CD4-positive, alpha-beta memory T cell (primary cell): ENCODE data around the gene LTBP3. TPM values are rescaled to one million over a fixed set of nuclear protein-coding genes. Genes with fewer than 3 reads are reported as not detected.
A peak's percentile ranks its signal among the peaks of the same experiment; 100 is the strongest.

ENCODE experiments used
- CTCF ChIA-PET: fragments of 350-600 bp; sonication (Branson Sonifier 250); formaldehyde crosslinking; loops from one replicate; lab custom pipeline; 2021; ENCODE audit warnings: inconsistent platforms; ENCODE audit not compliant: partially characterized antibody; lab: Charles Lee
- POLR2A ChIA-PET: fragments of 350-600 bp; sonication (Branson Sonifier 250); formaldehyde crosslinking; loops from one replicate; lab custom pipeline; 2021; ENCODE audit not compliant: partially characterized antibody; lab: Charles Lee
- DNase-seq, 5 donors: peaks; one replicate each; pipeline versions ENCODE4 v3.0.0 to v3.0.0-alpha.2; 2020 to 2022; ENCODE audit warnings: mixed read lengths in 1 of 5
- H3K27ac ChIP-seq: one replicate; pipeline ENCODE4 v1.7.0; 2013; ENCODE audit warnings: low read depth, low read length
- H3K27me3 ChIP-seq: 2 replicates; pipeline ENCODE4 v1.7.0; 2013; ENCODE audit warnings: mild to moderate bottlenecking, low read length, moderate library complexity; ENCODE audit not compliant: insufficient read depth
- H3K36me3 ChIP-seq: 2 replicates; pipeline ENCODE4 v1.7.0; 2013; ENCODE audit warnings: mild to moderate bottlenecking, low read length, moderate library complexity; ENCODE audit not compliant: insufficient read depth
- H3K4me1 ChIP-seq: 2 replicates; pipeline ENCODE4 v1.7.0; 2013; ENCODE audit warnings: mild to moderate bottlenecking, low read length, moderate library complexity; ENCODE audit not compliant: insufficient read depth
- H3K4me3 ChIP-seq, 2 donors: one replicate each; pipeline ENCODE4 v1.7.0; 2013; ENCODE audit warnings: low read length in 2 of 2, mild to moderate bottlenecking in 1 of 2
- H3K9me3 ChIP-seq, 2 donors: one replicate each; pipeline ENCODE4 v1.7.0; 2013; ENCODE audit warnings: low read length in 2 of 2, control low read depth in 1 of 2; ENCODE audit not compliant: control insufficient read depth in 1 of 2
- H3K27ac Mint-ChIP-seq, 7 donors: one replicate each; pipeline ENCODE4 v1.8.0; 2020 to 2021; ENCODE audit warnings: mixed read lengths in 7 of 7, mild to moderate bottlenecking in 6 of 7, inconsistent platforms in 3 of 7, moderate library complexity in 3 of 7
- H3K27me3 Mint-ChIP-seq, 2 donors: one replicate each; pipeline ENCODE4 v1.8.0; 2020 to 2021; ENCODE audit warnings: mixed read lengths in 2 of 2
- H3K36me3 Mint-ChIP-seq, 2 donors: one replicate each; pipeline ENCODE4 v1.8.0; 2020 to 2021; ENCODE audit warnings: mixed read lengths in 2 of 2, inconsistent platforms in 1 of 2, mild to moderate bottlenecking in 1 of 2
- H3K4me1 Mint-ChIP-seq, 4 donors: one replicate each; pipeline ENCODE4 v1.8.0; 2020 to 2021; ENCODE audit warnings: mixed read lengths in 4 of 4, mild to moderate bottlenecking in 1 of 4
- H3K4me3 Mint-ChIP-seq, 8 donors: one replicate each; pipeline ENCODE4 v1.8.0; 2020 to 2021; ENCODE audit warnings: mixed read lengths in 8 of 8, mild to moderate bottlenecking in 7 of 8, moderate library complexity in 6 of 8, inconsistent platforms in 3 of 8
- H3K9me3 Mint-ChIP-seq, 8 donors: one replicate each; pipeline ENCODE4 v1.8.0; 2020 to 2021; ENCODE audit warnings: mixed read lengths in 8 of 8, mild to moderate bottlenecking in 5 of 8, inconsistent platforms in 3 of 8, moderate library complexity in 1 of 8
- intact Hi-C: fragments of 100-400 bp; cut with micrococcal nuclease; formaldehyde crosslinking; loops from one replicate; pipeline ENCODE4 v1.15.1; 2023
- polyA plus RNA-seq, 2 donors: library from polyadenylated mRNA; unstranded; fragments of 300-500 nt; fragmentation: Illumina TruSeq; gene quantifications; one replicate each; pipeline ENCODE4 v1.2.3, GENCODE V29; 2021
- total RNA-seq, 2 experiments: library from RNA; stranded (reverse); gene quantifications; one replicate each; pipeline ENCODE4 v1.2.3, GENCODE V29; 2021

LTBP3 gene
- total and polyA plus RNA-seq, 4 experiments from 2014 or later: 9.0 to 211 (median 112) TPM

GRCh38 chr11:65552388-65552951 lies 5.7 kb downstream of the LTBP3 start:
- intact Hi-C loops: loop anchor here (1.0 kb wide), 1 partner anchor 12 kb away; no protein-coding TSS in a partner anchor
- CTCF ChIA-PET: interaction anchor here (0.7 to 6.6 kb wide), 11 partner anchors 9 to 50 kb away, joined by 3 to 71 read pairs (median 7); partner anchors contain the start of genes FAM89B and ZNRD2
- peak overlapping the region; percentile 77 to 92 (median 89) for H3K27ac Mint-ChIP-seq
- DNase-seq: peak in 1 of 5 donors; percentile 37
- H3K4me3 ChIP-seq: no peak overlapping the region
- H3K27ac ChIP-seq: peak overlapping the region; percentile 3
- no peaks in the 10 kb centered on the region for H3K27me3 ChIP-seq
- no peaks in the 10 kb centered on the region for H3K9me3 ChIP-seq
- no peaks in the 10 kb centered on the region for H3K9me3 Mint-ChIP-seq
- H3K36me3 ChIP-seq: peaks cover 7% of the 10 kb centered on the region
- peaks cover 16% of the 10 kb centered on the region in 2 donors for H3K36me3 Mint-ChIP-seq
- peaks cover 77% of the 10 kb centered on the region for H3K4me1 ChIP-seq
- peak overlapping the region in 7 of 8 donors; percentile 13 to 65 (median 50) for H3K4me3 Mint-ChIP-seq
- H3K4me1 Mint-ChIP-seq: peaks cover 47 to 84% (median 68%) of the 10 kb centered on the region in 4 donors
- POLR2A ChIA-PET: interaction anchor here (0.6 to 18.2 kb wide), 14 partner anchors 8 to 693 kb away, joined by 3 to 403 read pairs (median 4); partner anchors contain the start of genes EHBP1L1, FAM89B, MALAT1 and NEAT1
- H3K27me3 Mint-ChIP-seq: no peaks in the 10 kb centered on the region

- ChIA-PET CTCF (interaction anchor here (0.7 to 6.6 kb wide), 14 partner anchors 7 to 49 kb away, joined by 3 to 71 read pairs (median 6); partner anchors contain the start of genes FAM89B, LTBP3 and ZNRD2), POLR2A (interaction anchor here (0.6 to 18.2 kb wide), 17 partner anchors 8 to 693 kb away, joined by 3 to 403 read pairs (median 4); partner anchors contain the start of genes EHBP1L1, FAM89B, MALAT1 and NEAT1)
- Mint-ChIP-seq H3K27ac (peak overlapping the region; percentile 77 to 92 (median 89)), H3K9me3 (no peaks in the 10 kb centered on the region), H3K4me3 (peak overlapping the region in 7 of 8 donors; percentile 17 to 65 (median 50)), H3K27me3 (no peaks in the 10 kb centered on the region), H3K4me1 (peaks cover 47 to 84% (median 66%) of the 10 kb centered on the region in 4 donors), H3K36me3 (peaks cover 16 to 17% of the 10 kb centered on the region in 2 donors)
- intact Hi-C loops: loop anchor here (1.0 kb wide), 1 partner anchor 11 kb away; no protein-coding TSS in a partner anchor
- H3K4me3 ChIP-seq: no peak overlapping the region
- H3K27me3 ChIP-seq: no peaks in the 10 kb centered on the region
- no peaks in the 10 kb centered on the region for H3K9me3 ChIP-seq
- H3K4me1 ChIP-seq: peaks cover 77% of the 10 kb centered on the region
- peaks cover 7% of the 10 kb centered on the region for H3K36me3 ChIP-seq
- peak; percentile 56 to 65 (median 61) for DNase-seq
- no peak overlapping the region for H3K27ac ChIP-seq
Measured at GRCh38 chr11:65551572-65552387, 6.4 kb downstream of the LTBP3 start.

- Histone ChIP-seq H3K36me3 (peaks cover 7% of the 10 kb centered on the region), H3K4me1 (peaks cover 67% of the 10 kb centered on the region), H3K4me3 (no peak overlapping the region), H3K27ac (no peak overlapping the region), H3K9me3 (no peaks in the 10 kb centered on the region), H3K27me3 (no peaks in the 10 kb centered on the region)
- Mint-ChIP-seq H3K36me3 (peaks cover 16 to 20% of the 10 kb centered on the region in 2 donors), H3K9me3 (no peaks in the 10 kb centered on the region), H3K4me1 (peaks cover 37 to 77% (median 55%) of the 10 kb centered on the region in 4 donors), H3K4me3 (peak overlapping the region in 1 of 8 donors; percentile 41), H3K27me3 (no peaks in the 10 kb centered on the region), H3K27ac (peak overlapping the region; percentile 10 to 93 (median 86))
- ChIA-PET CTCF (interaction anchor here (1.4 to 6.6 kb wide), 3 partner anchors 8 to 45 kb away, joined by 6 to 71 read pairs (median 7); partner anchors contain the start of gene FAM89B), POLR2A (interaction anchor here (1.2 to 10.5 kb wide), 8 partner anchors 8 to 47 kb away, joined by 3 to 181 read pairs (median 6); partner anchors contain the start of genes FAM89B, SCYL1 and ZNRD2)
- intact Hi-C loops: no loop called here
- no peak for DNase-seq
Measured at GRCh38 chr11:65549096-65549495, 9.1 kb downstream of the LTBP3 start.

- no peaks in the 10 kb centered on the region for H3K9me3 Mint-ChIP-seq
- Histone ChIP-seq H3K4me3 (no peak overlapping the region), H3K9me3 (no peaks in the 10 kb centered on the region), H3K4me1 (peaks cover 60% of the 10 kb centered on the region), H3K36me3 (peaks cover 7% of the 10 kb centered on the region), H3K27me3 (no peaks in the 10 kb centered on the region), H3K27ac (peak overlapping the region; percentile 2)
- H3K4me3 Mint-ChIP-seq: peak overlapping the region in 7 of 8 donors; percentile 25 to 92 (median 61)
- H3K27ac Mint-ChIP-seq: peak overlapping the region; percentile 72 to 93 (median 84)
- ChIA-PET POLR2A (interaction anchor here (0.7 to 10.5 kb wide), 9 partner anchors 8 to 49 kb away, joined by 3 to 181 read pairs (median 6); partner anchors contain the start of genes FAM89B, SCYL1 and ZNRD2), CTCF (interaction anchor here (0.6 to 6.6 kb wide), 5 partner anchors 7 to 45 kb away, joined by 3 to 71 read pairs (median 6); partner anchors contain the start of gene FAM89B)
- H3K27me3 Mint-ChIP-seq: no peaks in the 10 kb centered on the region
- peaks cover 16 to 22% of the 10 kb centered on the region in 2 donors for H3K36me3 Mint-ChIP-seq
- intact Hi-C loops: no loop called here
- H3K4me1 Mint-ChIP-seq: peaks cover 37 to 77% (median 55%) of the 10 kb centered on the region in 4 donors
- peak in 1 of 5 donors; percentile 8 for DNase-seq
Measured at GRCh38 chr11:65548395-65548794, 9.8 kb downstream of the LTBP3 start.

GRCh38 chr11:65547446-65548125 lies 10.6 kb downstream of the LTBP3 start:
- intact Hi-C loops: no loop called here
- H3K36me3 Mint-ChIP-seq: peaks cover 16 to 25% of the 10 kb centered on the region in 2 donors
- H3K27me3 Mint-ChIP-seq: no peaks in the 10 kb centered on the region
- Histone ChIP-seq H3K4me1 (peaks cover 54% of the 10 kb centered on the region), H3K27ac (peak overlapping the region; percentile 59), H3K9me3 (no peaks in the 10 kb centered on the region), H3K4me3 (peak overlapping the region in 1 of 2 donors; percentile 41), H3K36me3 (peaks cover 7% of the 10 kb centered on the region), H3K27me3 (no peaks in the 10 kb centered on the region)
- CTCF ChIA-PET: interaction anchor here (1.0 to 7.9 kb wide), 6 partner anchors 6 to 46 kb away, joined by 3 to 124 read pairs (median 16); partner anchors contain the start of gene FAM89B
- H3K4me1 Mint-ChIP-seq: peaks cover 37 to 69% (median 49%) of the 10 kb centered on the region in 4 donors
- peak overlapping the region; percentile 54 to 92 (median 80) for H3K4me3 Mint-ChIP-seq
- no peaks in the 10 kb centered on the region for H3K9me3 Mint-ChIP-seq
- DNase-seq: peak in 3 of 5 donors; percentile 34 to 58 (median 55)
- POLR2A ChIA-PET: interaction anchor here (0.9 to 10.5 kb wide), 16 partner anchors 9 to 312 kb away, joined by 3 to 181 read pairs (median 8); partner anchors contain the start of genes FAM89B, LTBP3, MAP3K11 and PCNX3
- H3K27ac Mint-ChIP-seq: peak overlapping the region; percentile 81 to 97 (median 92)
